SK-N-SH (cell line): ENCODE measurements around the gene ADAMTS16. TPM values are rescaled to one million over a fixed set of nuclear protein-coding genes. Genes with fewer than 3 reads are reported as not detected.
A peak's percentile ranks its signal among the peaks of the same experiment; 100 is the strongest.

Source experiments
- CTCF ChIA-PET: fragments of 300-600, 350-600 bp; formaldehyde crosslinking; extraction: SDS; loops from one replicate; lab custom pipeline; 2021; lab: Yijun Ruan, JAX
- POLR2A ChIA-PET: fragments of 350-600 bp; sonication (Branson Sonifier 250); formaldehyde crosslinking; extraction: SDS; loops from one replicate; lab custom pipeline; 2020; ENCODE audit warnings: antibody characterized with exemption, inconsistent platforms; lab: Yijun Ruan, JAX
- DNase-seq: peaks from one replicate; pipeline ENCODE4 v3.0.0; 2012
- H2AFZ ChIP-seq: fragments of 200-600 bp; sonication (generic); 2 replicates; pipeline ENCODE4 v1.8.1; 2016; ENCODE audit warnings: antibody characterized with exemption, mild to moderate bottlenecking, low read depth
- H3F3A ChIP-seq: fragments of 200-600 bp; sonication (generic); replicated peaks from 2 replicates; pipeline ENCODE3; 2016; ENCODE audit warnings: antibody characterized with exemption, mild to moderate bottlenecking; ENCODE audit not compliant: insufficient read depth
- H3K27ac ChIP-seq, 2 experiments: fragments of 200-500 bp in 1 of 2; fragments of 200-600 bp in 1 of 2; sonication (Bioruptor generic) in 1 of 2; sonication (generic), shearing (Covaris generic) in 1 of 2; 2 replicates each; pipeline versions ENCODE4 v1.5.1 to v1.6.1; 2014 to 2016; ENCODE audit warnings: low read depth in 2 of 2, inconsistent platforms in 1 of 2, low read length in 1 of 2, mild to moderate bottlenecking in 1 of 2, mixed read lengths in 1 of 2
- H3K27me3 ChIP-seq: fragments of 200-600 bp; sonication (generic), shearing (Covaris generic); 2 replicates; pipeline ENCODE4 v1.6.1; 2016; ENCODE audit warnings: mixed run types; ENCODE audit not compliant: insufficient read depth
- H3K36me3 ChIP-seq, 2 experiments: fragments of 200-500 bp in 1 of 2; fragments of 200-600 bp in 1 of 2; sonication (Bioruptor generic) in 1 of 2; sonication (generic) in 1 of 2; replicated peaks in 1 of 2; 2 replicates each; pipeline versions ENCODE3 to v1.5.1; 2014 to 2016; ENCODE audit warnings: low read length in 1 of 2, mild to moderate bottlenecking in 1 of 2; ENCODE audit not compliant: insufficient read depth in 2 of 2, control insufficient read depth in 1 of 2
- H3K4me1 ChIP-seq, 2 experiments: fragments of 200-500 bp in 1 of 2; fragments of 200-600 bp in 1 of 2; sonication (Bioruptor generic) in 1 of 2; sonication (generic), shearing (Covaris generic) in 1 of 2; 2 replicates each; pipeline versions ENCODE4 v1.5.1 to v1.6.1; 2014 to 2016; ENCODE audit warnings: low read depth in 1 of 2, low read length in 1 of 2, mixed run types in 1 of 2; ENCODE audit not compliant: insufficient read depth in 2 of 2, control insufficient read depth in 1 of 2
- H3K4me2 ChIP-seq: fragments of 200-600 bp; sonication (generic), shearing (Covaris generic); 2 replicates; pipeline ENCODE4 v1.6.1; 2017; ENCODE audit warnings: mixed run types
- H3K4me3 ChIP-seq, 2 experiments: fragments of 200-500 bp in 1 of 2; fragments of 200-600 bp in 1 of 2; sonication (Bioruptor generic) in 1 of 2; sonication (generic), shearing (Covaris generic) in 1 of 2; 2 replicates each; pipeline versions ENCODE4 v1.5.1 to v1.8.1; 2014 to 2016; ENCODE audit warnings: low read depth in 2 of 2, inconsistent platforms in 1 of 2, low read length in 1 of 2, mild to moderate bottlenecking in 1 of 2, mixed read lengths in 1 of 2, moderate library complexity in 1 of 2
- H3K79me2 ChIP-seq: fragments of 200-600 bp; sonication (generic); 2 replicates; pipeline ENCODE4 v1.8.1; 2017; ENCODE audit warnings: mild to moderate bottlenecking; ENCODE audit not compliant: insufficient read depth
- H3K9ac ChIP-seq: fragments of 200-600 bp; sonication (generic); 2 replicates; pipeline ENCODE4 v1.6.1; 2017; ENCODE audit warnings: mixed run types
- H3K9me2 ChIP-seq: fragments of 200-600 bp; sonication (generic); 2 replicates; pipeline ENCODE4 v1.6.1; 2017; ENCODE audit warnings: mixed run types
- H3K9me3 ChIP-seq: fragments of 200-600 bp; sonication (generic); 2 replicates; pipeline ENCODE4 v1.6.1; 2017; ENCODE audit warnings: mixed run types, mild to moderate bottlenecking, moderate library complexity
- H4K20me1 ChIP-seq: fragments of 200-600 bp; sonication (generic); 2 replicates; pipeline ENCODE4 v1.6.1; 2017; ENCODE audit warnings: mild to moderate bottlenecking, mixed run types; ENCODE audit not compliant: insufficient read depth
- ELF1 ChIP-seq: IDR thresholded peaks from 2 replicates; pipeline ENCODE4 v1.4.0; 2012
- EP300 ChIP-seq, 2 experiments: IDR thresholded peaks; 2 replicates each; pipeline versions ENCODE4 v1.4.0 to v1.6.1; 2012; ENCODE audit warnings: borderline replicate concordance in 1 of 2, low read depth in 1 of 2, low read length in 1 of 2
- FOSL2 ChIP-seq: IDR thresholded peaks from 2 replicates; pipeline ENCODE4 v1.4.0; 2012; ENCODE audit warnings: low read depth, mild to moderate bottlenecking, moderate library complexity, borderline replicate concordance
- FOXM1 ChIP-seq: IDR thresholded peaks from 2 replicates; pipeline ENCODE4 v1.4.0; 2012; ENCODE audit warnings: low read depth, mild to moderate bottlenecking
- JUND ChIP-seq: IDR thresholded peaks from 2 replicates; pipeline ENCODE4 v1.4.0; 2012
- POLR2AphosphoS5 ChIP-seq: IDR thresholded peaks from 2 replicates; pipeline ENCODE4 v1.6.1; 2012; ENCODE audit warnings: low read depth, low read length
- RAD21 ChIP-seq: IDR thresholded peaks from 2 replicates; pipeline ENCODE4 v1.6.1; 2012; ENCODE audit warnings: mild to moderate bottlenecking, low read length
- SMC3 ChIP-seq: IDR thresholded peaks from 2 replicates; pipeline ENCODE4 v1.6.1; 2012; ENCODE audit warnings: low read depth, low read length, improper control_type of control experiment
- TCF12 ChIP-seq: IDR thresholded peaks from 2 replicates; pipeline ENCODE4 v1.4.0; 2012
- WGBS: methylation state at CpG from one replicate; pipeline ENCODE4 v1.1.6; 2017; ENCODE audit warnings: low lambda C conversion rate; 5-methylcytosine and 5-hydroxymethylcytosine counted together
- polyA plus RNA-seq, 3 experiments: library from polyadenylated mRNA; depleted of rRNA; stranded (reverse); fragments of >200 nt; gene quantifications; 2 replicates each; pipeline ENCODE4 v1.2.3, GENCODE V29; 2012
- TF ChIP-seq, protein P1 (sequence below): IDR thresholded peaks from 2 replicates; pipeline ENCODE4; 2012
- TF ChIP-seq, protein P2 (sequence below): IDR thresholded peaks from 2 replicates; pipeline ENCODE4 v1.4.0; 2012; ENCODE audit warnings: low read depth, borderline replicate concordance
- TF ChIP-seq, protein P3 (sequence below): IDR thresholded peaks from 2 replicates; pipeline ENCODE4 v1.6.1; 2012; ENCODE audit warnings: mild to moderate bottlenecking, low read depth, low read length, moderate library complexity

Gene ADAMTS16
- polyA plus RNA-seq, 1 of the 3 experiments (the other 2 are of a cell fraction) = not detected

DNA sequence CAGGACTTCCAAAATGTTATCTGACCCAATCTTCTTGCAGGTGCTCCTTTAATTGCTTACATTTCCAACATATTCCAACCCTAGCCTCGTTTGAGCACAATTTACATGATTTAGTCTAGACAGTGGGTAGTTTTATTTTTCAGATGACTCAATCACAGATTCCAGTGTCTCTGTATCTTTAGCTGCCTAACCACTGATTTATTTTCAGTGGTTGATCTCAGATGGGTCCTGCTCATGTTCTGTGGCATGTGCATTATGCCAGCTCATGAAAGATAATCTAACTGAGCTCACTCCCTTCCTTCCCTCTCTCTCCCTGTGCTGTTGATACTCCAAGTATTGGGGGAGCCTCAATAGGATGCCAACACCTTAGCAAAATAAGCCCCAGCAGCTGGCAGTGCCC lies 176.2 kb downstream of the ADAMTS16 start:
- Histone ChIP-seq H4K20me1 (no peaks in the 10 kb centered on the region), H3K27ac (no peak overlapping the region), H2AFZ (no peak overlapping the region), H3F3A (peaks cover 3% of the 10 kb centered on the region), H3K4me3 (no peak overlapping the region), H3K9me3 (no peaks in the 10 kb centered on the region), H3K36me3 (no peaks in the 10 kb centered on the region), H3K79me2 (no peaks in the 10 kb centered on the region), H3K4me1 (peaks cover 9 to 18% of the 10 kb centered on the region in 2 experiments; a peak in 3 of 4 replicates), H3K4me2 (0 out of 2 replicates have a peak overlapping the region, but pooled peaks have one; percentile 20), H3K27me3 (no peaks in the 10 kb centered on the region), H3K9ac (no peak overlapping the region), H3K9me2 (no peaks in the 10 kb centered on the region)
- ChIA-PET CTCF (no interaction called here), POLR2A (interaction anchor here (1.3 kb wide), 1 partner anchor 16 kb away, joined by 3 read pairs; no protein-coding TSS in a partner anchor)
- 3% methylated on average over 1 of the region's 1 CpG for WGBS
- no peak for DNase-seq
- TF ChIP-seq, protein P1, sequence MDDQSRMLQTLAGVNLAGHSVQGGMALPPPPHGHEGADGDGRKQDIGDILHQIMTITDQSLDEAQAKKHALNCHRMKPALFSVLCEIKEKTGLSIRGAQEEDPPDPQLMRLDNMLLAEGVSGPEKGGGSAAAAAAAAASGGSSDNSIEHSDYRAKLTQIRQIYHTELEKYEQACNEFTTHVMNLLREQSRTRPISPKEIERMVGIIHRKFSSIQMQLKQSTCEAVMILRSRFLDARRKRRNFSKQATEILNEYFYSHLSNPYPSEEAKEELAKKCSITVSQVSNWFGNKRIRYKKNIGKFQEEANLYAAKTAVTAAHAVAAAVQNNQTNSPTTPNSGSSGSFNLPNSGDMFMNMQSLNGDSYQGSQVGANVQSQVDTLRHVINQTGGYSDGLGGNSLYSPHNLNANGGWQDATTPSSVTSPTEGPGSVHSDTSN = peak; percentile 83
- TF ChIP-seq JUND (peak; percentile 30; the same call in 1 of the 2 replicates), TCF12 (peak; percentile 72), EP300 (IDR thresholded peaks at IDR 0.05; ENCODE audit: borderline replicate concordance in 1 of 2, low read depth in 1 of 2, low read length in 1 of 2) (0 out of 4 replicates have a peak, but pooled peaks of 1 of the 2 experiments have one; percentile 29), FOSL2 (peak; percentile 33; the same call in 1 of the 2 replicates), SMC3 (no peak), POLR2AphosphoS5 (no peak)

DNA sequence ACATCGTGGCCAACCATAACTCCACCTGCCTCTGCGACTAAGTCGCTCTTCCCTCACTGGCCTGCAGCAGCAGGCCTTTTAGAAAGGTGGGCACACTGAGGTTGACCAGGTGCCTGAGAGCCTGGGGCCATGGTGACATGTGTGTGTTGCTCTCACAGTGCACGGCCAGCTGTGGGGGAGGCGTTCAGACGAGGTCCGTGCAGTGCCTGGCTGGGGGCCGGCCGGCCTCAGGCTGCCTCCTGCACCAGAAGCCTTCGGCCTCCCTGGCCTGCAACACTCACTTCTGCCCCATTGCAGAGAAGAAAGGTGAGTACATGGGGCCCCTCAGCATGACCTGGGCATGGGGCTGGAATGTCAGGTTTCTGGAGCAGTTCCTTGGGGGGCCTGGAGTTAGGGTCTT lies 177.8 kb downstream of the ADAMTS16 start:
- DNase-seq = no peak
- H4K20me1 ChIP-seq = no peaks in the 10 kb centered on the region
- no peak overlapping the region for H3K9ac ChIP-seq
- no peak overlapping the region for H3K27ac ChIP-seq
- POLR2A ChIA-PET = no interaction called here
- no peaks in the 10 kb centered on the region for H3K27me3 ChIP-seq
- no peak for TF ChIP-seq RAD21
- TF ChIP-seq ELF1 = no peak
- no peak for TF ChIP-seq FOXM1
- TF ChIP-seq JUND = no peak
- TF ChIP-seq, protein P2, sequence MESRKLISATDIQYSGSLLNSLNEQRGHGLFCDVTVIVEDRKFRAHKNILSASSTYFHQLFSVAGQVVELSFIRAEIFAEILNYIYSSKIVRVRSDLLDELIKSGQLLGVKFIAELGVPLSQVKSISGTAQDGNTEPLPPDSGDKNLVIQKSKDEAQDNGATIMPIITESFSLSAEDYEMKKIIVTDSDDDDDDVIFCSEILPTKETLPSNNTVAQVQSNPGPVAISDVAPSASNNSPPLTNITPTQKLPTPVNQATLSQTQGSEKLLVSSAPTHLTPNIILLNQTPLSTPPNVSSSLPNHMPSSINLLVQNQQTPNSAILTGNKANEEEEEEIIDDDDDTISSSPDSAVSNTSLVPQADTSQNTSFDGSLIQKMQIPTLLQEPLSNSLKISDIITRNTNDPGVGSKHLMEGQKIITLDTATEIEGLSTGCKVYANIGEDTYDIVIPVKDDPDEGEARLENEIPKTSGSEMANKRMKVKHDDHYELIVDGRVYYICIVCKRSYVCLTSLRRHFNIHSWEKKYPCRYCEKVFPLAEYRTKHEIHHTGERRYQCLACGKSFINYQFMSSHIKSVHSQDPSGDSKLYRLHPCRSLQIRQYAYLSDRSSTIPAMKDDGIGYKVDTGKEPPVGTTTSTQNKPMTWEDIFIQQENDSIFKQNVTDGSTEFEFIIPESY = no peak
- TF ChIP-seq, protein P3, sequence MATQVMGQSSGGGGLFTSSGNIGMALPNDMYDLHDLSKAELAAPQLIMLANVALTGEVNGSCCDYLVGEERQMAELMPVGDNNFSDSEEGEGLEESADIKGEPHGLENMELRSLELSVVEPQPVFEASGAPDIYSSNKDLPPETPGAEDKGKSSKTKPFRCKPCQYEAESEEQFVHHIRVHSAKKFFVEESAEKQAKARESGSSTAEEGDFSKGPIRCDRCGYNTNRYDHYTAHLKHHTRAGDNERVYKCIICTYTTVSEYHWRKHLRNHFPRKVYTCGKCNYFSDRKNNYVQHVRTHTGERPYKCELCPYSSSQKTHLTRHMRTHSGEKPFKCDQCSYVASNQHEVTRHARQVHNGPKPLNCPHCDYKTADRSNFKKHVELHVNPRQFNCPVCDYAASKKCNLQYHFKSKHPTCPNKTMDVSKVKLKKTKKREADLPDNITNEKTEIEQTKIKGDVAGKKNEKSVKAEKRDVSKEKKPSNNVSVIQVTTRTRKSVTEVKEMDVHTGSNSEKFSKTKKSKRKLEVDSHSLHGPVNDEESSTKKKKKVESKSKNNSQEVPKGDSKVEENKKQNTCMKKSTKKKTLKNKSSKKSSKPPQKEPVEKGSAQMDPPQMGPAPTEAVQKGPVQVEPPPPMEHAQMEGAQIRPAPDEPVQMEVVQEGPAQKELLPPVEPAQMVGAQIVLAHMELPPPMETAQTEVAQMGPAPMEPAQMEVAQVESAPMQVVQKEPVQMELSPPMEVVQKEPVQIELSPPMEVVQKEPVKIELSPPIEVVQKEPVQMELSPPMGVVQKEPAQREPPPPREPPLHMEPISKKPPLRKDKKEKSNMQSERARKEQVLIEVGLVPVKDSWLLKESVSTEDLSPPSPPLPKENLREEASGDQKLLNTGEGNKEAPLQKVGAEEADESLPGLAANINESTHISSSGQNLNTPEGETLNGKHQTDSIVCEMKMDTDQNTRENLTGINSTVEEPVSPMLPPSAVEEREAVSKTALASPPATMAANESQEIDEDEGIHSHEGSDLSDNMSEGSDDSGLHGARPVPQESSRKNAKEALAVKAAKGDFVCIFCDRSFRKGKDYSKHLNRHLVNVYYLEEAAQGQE = no peak
- TF ChIP-seq SMC3 = no peak
- H3K79me2 ChIP-seq = no peaks in the 10 kb centered on the region
- H3F3A ChIP-seq = peaks cover 3% of the 10 kb centered on the region
- 96% methylated on average over 4 of the region's 10 CpGs for WGBS
- no peak overlapping the region for H3K4me2 ChIP-seq
- no peak overlapping the region for H3K4me3 ChIP-seq
- no peaks in the 10 kb centered on the region for H3K9me3 ChIP-seq
- H3K9me2 ChIP-seq = no peaks in the 10 kb centered on the region
- H3K36me3 ChIP-seq = no peaks in the 10 kb centered on the region
- CTCF ChIA-PET = interaction anchor here (1.0 to 1.1 kb wide), 2 partner anchors 23 to 85 kb away, joined by 3 to 5 read pairs; no protein-coding TSS in a partner anchor
- H2AFZ ChIP-seq = no peak overlapping the region
- H3K4me1 ChIP-seq = peaks cover 9 to 11% of the 10 kb centered on the region in 2 experiments; a peak in 2 of 4 replicates
